GM21723 (cell line): ENCODE measurements around the gene MEX3D.

Experiments
- ATAC-seq: cut with Tn5 transposase; IDR thresholded peaks from one replicate; pipeline ENCODE4 v1.9.1; 2021; ENCODE audit warnings: mild to moderate bottlenecking, moderate library complexity; ENCODE audit not compliant: unreplicated experiment

MEX3D gene

DNA sequence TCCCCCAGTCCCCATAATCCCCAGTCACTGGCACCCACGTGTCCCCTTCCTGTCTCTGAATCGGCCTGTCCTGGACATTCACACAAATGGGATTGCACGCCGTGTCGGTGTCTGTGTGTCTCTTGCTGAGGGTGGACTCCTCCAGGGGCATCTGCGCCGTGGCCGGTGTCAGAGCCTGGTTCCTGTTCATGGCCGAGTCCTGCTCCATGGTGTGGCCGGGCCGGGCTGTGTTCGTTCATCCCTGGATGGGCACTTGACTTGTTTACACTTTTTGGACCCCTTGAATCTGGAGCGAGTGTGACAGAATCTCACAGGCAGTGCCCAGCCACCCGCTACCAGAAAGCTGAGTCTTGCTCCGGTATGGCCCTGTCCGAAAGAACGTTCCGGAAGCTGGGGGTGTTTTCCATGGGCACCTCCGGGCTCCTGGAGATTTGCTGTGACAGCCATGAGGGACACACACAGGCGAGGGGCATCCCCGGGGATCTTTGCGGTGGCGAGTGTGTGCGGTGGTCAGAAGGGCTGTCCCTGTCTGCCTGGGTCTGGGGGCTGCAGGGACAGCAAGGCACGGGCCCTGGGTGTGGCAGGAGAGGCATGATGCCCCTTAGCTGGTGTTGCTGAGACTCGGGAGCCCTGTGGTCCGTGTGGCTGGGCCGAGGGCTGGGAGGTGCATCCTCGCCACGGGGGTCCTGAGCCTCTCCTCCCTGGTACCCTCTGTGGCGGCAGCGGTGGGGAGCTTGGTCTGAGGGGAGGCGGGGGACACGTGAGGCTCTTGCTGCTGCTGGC lies 6.4 kb upstream of the MEX3D start:
- no peak for ATAC-seq

DNA sequence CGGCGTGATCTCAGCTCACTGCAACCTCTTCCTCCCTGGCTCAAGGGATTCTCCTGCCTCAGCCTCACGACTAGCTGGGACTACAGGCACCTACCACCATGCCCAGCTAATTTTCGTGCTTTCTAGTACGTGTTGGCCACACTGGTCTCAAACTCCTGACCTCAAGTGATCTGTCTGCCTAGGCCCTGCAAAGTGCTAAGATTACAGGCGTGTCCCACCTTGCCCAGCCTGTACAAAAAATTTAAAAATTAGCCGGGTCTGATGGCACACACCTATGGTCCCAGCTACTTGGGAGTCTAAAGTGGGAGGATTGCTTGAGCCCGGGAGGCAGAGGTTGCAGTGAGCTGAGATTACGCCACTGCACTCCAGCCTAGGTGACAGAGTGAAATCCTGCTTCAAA lies 4.7 kb upstream of the MEX3D start:
- no peak for ATAC-seq

DNA sequence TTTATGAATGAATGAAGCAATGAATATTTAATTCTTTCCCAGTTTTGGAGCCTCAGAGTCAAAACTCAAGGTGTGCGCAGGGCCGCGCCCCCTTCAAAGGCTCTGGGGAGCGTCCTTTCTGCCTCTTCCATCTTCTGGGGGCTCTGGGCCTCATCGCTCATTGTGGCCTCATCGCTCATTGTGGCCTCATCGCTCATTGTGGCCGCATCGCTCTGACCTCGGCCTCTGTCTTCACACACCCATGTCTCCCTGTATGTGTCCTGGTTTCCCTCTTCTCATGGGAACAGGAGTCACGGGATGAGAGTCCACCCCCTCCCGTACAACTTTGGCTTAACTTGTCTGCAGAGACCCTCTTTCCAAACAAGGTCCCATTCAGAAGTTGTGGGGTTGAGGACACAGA lies 3.2 kb upstream of the MEX3D start:
- no peak for ATAC-seq

DNA sequence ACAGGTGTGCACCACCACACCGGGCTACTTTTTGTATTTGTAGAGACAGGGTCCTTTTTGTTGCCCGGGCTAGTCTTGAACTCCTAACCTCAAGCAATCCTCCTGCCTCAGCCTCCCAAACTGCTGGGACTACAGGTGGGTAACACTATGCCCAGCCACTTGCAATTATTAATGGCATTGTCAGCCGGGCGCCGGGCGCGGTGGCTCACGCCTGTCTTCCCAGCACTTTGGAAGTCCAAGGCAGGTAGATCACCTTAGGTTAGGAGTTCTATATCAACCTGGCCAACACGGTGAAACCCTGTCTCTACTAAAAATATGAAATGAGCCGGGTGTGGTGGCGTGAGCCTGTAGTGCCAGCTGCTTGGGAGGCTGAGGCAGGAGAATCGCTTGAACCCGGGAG lies 2.7 kb upstream of the MEX3D start:
- ATAC-seq: no peak

DNA sequence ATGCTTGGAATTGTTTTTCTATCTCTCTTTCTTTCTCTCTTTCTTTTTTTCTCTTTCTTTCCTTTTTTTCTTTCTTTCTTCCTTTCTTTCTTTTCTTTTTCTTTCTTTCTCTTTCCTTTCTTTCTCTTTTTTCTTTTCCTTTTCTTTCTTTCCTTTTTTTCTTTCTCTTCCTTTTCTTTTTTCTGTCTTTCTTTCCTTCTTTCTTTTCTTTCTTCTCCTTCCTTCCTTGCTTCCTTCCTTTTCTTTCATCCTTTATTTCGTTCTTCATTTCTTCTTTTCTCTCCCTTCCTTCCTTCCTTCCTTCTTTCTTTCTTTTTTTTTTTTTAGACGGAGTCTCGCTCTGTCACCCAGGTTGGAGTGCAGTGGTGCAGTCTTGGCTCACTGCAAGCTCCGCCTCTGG lies 1.9 kb upstream of the MEX3D start:
- no peak for ATAC-seq

DNA sequence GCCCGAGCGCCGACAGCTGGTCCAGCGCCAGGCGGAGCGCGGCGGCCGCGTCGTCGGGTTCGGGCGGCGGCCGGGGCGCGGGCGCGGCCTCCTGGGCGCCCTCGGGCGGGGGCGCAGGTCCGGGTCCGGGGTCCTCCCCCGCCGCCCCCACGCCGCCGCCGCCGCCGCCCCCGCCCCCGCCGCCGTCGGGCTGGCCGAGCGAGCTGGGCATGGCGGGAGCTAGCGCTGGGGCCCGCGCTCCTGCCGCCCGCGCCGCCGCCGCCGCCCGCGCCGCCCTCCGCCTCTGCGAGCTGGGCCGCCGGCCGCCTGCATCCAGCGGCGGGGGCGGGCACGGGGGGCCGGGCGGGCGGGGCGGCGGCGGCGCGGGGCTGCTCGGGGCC lies 287 bp downstream of the MEX3D start:
- ATAC-seq: no peak

DNA sequence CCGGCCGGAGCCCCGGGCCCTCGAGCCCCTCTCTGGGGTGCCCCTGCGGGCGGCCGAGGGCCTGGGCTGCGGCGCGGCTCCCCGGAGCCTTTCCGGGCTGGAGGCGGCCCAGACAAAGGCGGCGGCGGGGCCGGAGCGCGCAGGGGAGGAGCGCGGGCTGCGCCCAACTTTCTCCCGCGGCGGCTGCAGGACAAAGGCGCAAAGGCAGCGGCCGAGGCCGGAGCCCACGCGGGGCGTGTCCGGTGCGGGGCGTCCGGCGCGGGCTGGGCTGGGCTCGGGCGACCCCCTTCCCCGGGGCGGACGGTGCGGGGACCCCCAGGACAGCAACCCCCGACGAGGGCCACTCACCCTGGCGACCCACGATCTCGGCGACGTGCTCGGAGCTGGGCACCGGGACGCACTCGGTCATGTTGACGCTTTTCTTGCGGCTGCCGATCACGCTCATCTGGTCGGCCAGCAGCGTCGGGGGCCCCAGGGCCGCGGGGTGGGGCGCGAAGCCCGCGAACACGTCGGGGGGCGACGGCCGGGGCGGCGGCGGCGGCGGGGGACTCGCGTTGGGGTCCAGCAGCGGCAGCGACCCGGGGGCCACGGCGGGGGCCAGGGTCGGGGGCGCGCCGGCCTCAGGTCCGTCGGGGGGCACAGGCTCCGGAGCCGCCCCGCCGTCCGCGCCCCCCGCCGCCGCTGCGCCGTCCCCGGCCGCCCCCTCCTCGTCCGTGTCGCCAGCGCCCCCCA lies 843 bp downstream of the MEX3D start:
- ATAC-seq: no peak

DNA sequence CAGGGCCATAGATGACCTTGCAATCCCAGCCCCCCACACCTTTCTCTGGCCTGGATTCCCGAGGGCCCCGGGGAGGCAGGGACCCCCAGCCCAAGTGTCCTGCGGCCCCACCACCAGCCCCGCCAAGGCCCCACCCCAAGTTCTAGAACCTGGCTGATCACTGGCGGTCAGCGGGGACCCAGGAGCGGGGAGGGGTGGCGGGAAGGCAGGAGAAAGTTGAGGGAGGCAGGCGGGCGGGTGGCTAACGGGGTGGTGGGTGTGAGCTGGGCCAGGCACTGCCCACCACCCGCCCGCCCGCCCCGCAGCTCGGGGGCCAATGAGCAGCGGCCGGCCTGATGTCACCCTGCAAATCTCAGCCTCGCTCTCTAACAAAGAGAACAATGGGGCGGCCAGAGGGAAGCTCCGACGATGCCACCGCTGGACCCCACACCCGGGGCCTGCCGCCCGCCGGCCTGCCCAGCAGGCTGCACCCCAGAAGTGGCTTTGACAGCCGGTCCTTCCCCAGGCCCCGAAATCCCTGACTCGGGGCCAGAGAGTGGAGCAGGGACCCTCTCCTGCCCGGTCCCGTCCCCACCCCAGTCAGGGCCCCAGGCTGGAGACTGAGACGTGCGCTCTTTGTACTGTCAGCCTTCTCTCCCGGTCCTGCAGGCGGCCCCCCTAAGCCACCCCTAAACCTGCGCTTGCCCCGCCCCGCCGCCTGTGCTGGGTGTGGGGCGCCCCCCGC lies 1.6 kb downstream of the MEX3D start:
- ATAC-seq: no peak

DNA sequence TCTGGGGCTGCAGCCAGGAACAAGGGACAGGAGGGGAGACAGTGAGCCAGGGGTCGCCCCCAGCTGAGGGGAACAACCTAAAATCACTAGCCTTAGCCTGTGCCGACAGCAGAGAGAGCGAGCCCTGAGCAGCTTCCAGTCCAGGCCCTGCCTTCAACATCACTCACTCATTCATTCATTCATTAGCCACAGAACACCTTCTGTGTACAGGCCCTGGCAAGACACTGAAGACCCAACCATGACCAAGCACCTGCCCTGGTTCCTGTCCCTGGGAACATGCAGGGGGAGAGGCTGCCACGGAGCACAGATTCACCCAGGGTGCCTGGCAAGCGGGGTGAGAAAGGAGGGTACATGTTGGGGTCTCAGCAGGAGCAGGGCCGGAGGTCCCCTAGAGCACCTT lies 4.9 kb downstream of the MEX3D start:
- no peak for ATAC-seq

DNA sequence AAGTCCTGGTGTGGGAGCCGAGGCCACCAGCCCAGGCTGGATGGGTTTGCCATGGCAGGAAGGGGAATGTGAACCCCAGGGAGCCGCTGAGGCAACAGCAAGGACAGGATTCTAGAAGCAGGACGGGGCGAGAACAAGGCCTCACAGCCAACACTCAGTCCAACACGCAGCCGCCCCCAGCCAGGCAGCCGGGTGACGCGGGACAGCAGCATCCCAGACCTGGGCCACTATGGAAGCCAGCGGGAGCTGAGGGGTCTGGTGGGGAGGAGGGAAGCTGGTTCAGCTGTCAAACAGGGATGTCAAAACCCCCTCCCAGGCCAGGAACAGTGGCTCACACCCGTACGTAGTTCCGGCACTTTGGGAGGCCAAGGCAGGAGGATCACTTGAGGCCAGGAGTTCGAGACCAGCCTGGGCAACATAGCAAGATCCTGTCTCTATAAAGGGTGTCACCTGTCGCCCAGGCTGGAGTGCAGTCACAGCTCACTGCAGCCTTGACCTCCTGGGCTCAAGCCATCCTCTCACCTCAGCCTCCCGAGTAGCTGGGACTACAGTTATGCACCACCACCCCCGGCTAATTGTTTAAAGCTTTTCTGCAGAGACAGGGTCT lies 6.8 kb downstream of the MEX3D start:
- no peak for ATAC-seq

DNA sequence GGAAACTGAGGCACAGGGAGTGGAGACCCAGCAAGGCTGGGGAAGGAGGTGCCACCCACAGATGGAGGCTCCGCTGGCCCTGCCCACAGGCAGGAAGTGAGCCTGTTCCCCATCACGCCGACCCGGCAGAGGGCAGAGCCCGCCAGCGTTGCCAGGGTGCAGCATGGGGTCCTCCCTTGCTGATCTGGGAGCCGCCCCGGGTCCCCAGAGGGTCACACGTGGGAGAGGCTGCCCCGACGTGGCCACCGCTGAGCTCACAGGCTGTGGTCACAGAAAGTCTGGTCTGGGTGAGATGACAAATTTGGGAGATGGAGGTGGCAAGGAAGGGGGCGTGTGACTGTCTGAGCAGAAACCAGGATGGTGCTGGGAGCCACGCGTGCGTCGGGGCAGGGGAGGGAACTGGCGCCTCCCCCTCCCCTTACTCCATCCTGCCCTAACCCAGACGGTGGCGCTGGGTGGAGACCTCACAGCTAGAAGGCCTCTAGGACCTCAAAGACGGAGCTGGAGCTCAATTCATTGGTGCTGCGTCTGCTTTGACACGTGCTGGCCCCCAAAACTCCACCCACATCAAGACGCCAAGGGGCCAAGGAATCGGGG lies 7.7 kb downstream of the MEX3D start:
- no peak for ATAC-seq

DNA sequence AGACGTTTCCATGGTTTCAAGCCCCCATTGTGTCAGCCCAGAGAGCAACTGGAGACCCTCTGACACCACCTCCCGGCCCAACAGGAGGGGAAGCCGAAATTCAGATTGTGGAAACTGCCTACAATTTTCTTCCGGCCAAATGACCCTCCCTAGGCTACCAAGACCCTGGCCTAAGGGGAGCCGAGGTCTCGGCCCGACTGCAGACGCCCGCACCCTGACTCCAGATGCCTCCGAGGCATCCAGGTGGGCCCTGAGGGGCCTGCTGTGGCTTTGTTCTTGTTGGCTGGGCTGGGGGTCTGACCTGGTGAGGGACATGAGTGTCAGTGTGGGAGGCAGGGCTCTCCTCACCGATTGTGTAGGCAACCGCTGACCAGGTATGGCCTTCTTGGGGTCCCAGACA lies 9.6 kb downstream of the MEX3D start:
- no peak for ATAC-seq

DNA sequence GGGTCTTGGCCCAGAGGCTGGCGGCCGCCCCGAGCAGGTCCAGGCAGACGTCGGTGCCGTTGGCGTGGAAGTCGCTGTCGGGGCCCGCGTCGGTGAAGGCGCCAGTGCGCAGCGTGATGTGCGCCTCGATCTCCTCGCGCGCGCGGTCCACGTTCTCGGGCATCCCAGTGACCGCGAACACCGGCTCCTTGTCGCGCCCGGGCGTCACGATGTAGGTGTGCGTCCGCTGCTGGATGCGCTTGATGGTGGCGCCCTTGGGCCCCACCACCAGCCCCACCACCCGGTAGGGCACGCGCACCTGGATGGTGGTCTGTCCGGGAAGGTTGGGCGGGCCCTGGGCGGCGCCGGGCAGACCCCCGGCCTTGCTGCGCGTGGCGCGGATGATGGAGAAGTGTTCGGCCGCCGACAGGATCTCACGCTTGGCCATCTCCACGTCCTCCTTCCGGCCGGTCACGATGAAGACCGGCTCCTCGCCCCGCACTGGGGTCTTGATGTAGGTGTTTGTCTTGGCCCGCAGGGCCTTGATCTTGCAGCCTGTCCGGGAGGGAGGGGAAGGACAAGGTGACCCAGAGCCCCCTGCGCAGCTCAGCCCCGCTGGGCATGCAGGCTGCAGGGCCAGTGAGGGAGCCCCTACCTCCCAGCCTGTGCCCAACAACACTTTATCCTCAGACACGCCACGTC lies 11.6 kb downstream of the MEX3D start:
- no peak for ATAC-seq

DNA sequence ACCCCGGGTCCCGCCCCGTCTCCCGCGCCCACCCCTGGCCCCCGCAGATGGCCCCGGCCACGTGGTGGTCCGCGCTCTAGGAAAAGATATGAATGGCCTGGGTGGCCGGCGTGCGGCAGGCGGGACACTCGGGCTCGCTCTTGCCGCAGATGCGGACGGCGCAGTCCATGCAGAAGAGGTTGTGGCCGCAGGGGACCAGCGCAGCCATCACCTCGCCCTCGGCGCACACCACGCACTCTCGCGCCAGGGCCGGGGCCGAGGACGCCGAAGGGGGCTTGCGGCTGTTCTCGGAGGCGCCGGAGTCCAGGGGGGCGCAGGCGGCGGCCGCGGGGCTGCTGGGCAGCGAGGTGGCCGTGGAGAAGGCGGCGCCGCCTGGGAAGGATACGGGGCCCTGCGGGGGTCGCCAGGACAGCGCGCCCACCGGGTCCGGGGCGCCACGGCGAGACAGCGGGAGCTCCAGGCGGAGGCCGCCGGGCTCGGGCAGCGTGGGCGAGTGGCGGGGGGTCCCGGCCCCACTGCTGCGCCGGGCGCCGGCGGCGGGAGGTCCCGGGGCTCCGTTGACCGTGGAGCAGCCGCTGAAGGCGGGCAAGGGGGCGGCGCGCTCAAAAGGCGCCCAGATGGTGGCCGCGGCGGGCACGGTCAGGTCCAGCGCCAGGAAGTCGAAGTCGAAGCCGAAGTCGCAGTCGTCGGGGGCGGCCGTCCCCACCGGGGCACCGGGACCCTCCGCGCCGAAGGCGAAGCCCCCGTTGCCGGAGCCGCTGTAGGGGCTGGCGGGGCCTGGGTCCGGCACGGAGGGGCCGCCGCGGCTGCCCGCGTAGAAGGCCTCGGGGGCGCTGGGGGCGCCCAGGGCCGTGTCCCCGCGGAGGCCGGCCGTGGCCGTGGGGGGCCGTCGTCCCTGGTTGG lies 12.4 kb downstream of the MEX3D start:
- no peak for ATAC-seq

DNA sequence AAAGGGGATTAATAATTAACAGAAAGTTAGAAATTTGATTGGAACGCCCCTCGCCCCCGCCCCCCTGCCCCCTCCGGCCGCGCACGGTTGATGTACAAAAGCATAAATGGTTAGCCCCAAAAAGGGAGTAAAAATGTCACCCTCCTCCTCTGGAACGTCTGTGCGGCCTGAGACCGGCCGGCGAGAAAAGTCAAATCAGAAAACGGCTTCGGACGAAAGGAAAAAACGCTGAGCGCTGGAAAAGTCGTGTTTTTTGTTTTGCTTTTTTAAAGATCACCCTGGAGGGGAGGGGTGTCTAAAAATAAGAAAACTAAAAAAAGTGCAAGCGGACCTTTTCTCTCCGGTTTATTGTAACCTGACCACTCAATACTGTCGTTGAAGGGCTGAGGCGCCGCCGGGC lies 13.2 kb downstream of the MEX3D start:
- ATAC-seq: no peak

DNA sequence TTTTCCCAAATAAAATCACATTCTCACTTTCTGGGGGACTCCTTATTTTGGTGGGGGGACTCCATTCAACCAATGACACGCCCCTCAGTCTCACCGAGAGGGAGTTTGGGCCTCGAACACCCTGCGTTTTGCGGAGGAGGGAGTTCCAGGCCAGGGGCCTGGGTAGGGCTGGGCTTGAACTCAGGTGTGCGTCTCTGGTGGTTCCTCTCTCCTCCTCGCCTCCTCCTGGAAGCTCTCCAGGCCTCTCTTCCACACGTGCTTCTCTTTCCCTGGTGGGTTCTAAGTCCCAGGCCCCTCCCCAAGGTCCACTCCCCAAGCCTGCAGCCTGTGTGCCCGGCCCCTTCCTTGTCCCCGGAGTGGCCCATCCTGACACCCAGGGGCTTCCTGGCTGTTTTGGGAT lies 14.7 kb downstream of the MEX3D start:
- no peak for ATAC-seq

DNA sequence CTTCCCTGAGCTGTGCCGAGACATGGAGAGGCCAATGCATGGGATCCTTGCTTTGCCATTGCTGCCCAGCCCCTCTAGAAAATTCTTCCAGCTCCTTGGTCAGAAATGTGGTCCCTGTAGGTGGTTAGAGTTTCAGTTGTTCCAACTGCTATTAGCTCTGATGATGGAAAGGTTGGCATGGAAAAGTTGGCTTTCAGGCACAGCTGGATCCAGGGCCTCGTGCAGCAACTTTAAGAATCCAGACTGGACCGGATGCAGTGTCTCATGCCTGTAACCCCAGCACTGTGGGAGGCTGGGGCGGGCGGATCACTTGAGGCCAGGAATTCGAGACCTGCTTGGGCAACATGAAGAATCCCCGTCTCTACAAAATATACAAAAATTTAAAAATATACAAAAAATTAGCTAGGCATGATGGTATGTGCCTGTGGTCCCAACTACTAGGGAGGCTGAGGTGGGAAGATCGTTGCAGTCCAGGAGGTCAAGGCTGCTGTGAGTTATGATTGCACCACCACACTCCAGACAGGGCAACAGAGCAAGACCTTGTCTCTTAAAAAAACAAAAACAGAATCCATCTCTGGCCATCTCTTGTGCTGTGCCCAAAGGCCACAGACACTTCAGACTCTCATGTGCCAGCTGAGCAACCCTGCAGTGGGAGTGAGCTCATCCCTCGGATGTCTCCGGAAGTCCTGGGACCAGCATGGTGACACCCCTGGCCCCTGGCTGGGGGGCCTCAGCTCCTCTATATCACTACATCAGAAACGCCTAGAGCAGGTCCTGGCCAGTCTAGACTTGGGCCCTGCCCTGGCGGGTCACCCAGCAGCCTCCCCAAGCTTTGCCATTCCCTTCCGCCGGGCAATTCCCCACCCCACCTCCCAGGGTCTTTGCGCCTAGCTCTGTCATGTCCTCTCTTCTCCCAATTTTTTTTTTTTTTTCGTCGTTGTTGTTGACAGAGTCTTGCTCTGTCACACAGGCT lies 16.8 kb downstream of the MEX3D start:
- no peak for ATAC-seq

DNA sequence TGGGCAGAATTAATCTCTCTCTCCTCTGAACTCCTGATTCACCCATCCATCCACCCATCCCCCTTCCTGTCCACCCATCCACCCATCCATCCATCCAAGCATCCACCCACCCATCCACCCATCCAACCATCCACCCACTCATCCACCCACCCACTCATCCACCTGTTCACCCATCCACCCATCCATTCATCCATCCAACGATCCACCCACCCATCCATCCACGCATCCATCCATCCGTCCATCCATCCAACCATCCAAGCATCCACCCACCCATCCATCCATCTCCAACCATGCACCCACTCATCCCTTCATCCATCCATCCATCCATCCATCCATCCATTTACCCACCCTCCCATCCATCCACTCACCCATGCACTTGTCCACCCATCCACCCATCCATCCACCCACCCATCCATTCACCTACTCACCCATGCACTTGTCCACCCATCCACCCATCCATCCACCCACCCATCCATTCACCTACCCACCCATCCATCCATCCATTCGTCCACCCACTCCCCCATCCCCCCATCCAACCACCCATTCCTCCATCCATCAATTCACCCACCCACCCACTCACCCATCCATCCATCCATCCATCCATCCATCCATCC lies 18.7 kb downstream of the MEX3D start:
- ATAC-seq: no peak
